Osteoblast (primary cell): ENCODE results near the gene SYAP1. TPM values are rescaled to one million over a fixed set of nuclear protein-coding genes. Genes with fewer than 3 reads are reported as not detected.

Experiments used
- DNase-seq: peaks from one replicate; pipeline ENCODE4 v3.0.0; 2011; ENCODE audit warnings: low spot score, mixed read lengths; ENCODE audit not compliant: insufficient read length; ENCODE audit errors: missing footprints
- H2AFZ ChIP-seq: 2 replicates; pipeline ENCODE4 v1.6.0; 2011; ENCODE audit warnings: mild to moderate bottlenecking, low read length
- H3K27ac ChIP-seq: 2 replicates; pipeline ENCODE4 v1.5.1; 2011; ENCODE audit warnings: mild to moderate bottlenecking, low read depth, low read length, moderate library complexity
- H3K27me3 ChIP-seq: 2 replicates; pipeline ENCODE4 v1.6.0; 2012; ENCODE audit warnings: mild to moderate bottlenecking, control low read depth, inconsistent platforms, low read length, moderate library complexity; ENCODE audit not compliant: insufficient read depth
- H3K36me3 ChIP-seq: 2 replicates; pipeline ENCODE4 v1.5.1; 2011; ENCODE audit warnings: mild to moderate bottlenecking, low read length, control low read depth, moderate library complexity; ENCODE audit not compliant: insufficient read depth
- H3K4me1 ChIP-seq: 2 replicates; pipeline ENCODE4 v1.5.1; 2011; ENCODE audit warnings: mild to moderate bottlenecking, low read length, control low read depth, moderate library complexity; ENCODE audit not compliant: insufficient read depth
- H3K4me2 ChIP-seq: 2 replicates; pipeline ENCODE4 v1.6.0; 2011; ENCODE audit warnings: mild to moderate bottlenecking, low read length; ENCODE audit not compliant: insufficient read depth
- H3K4me3 ChIP-seq: fragments of 200-600 bp; sonication (generic); 3 replicates; pipeline ENCODE4 v1.5.1; 2012; ENCODE audit warnings: mild to moderate bottlenecking, low read length, inconsistent platforms; ENCODE audit not compliant: insufficient read depth
- H3K79me2 ChIP-seq: 2 replicates; pipeline ENCODE4 v1.6.0; 2012; ENCODE audit warnings: mild to moderate bottlenecking, low read length, control low read depth, inconsistent platforms; ENCODE audit not compliant: insufficient read depth
- H3K9me3 ChIP-seq: 2 replicates; pipeline ENCODE4 v1.5.1; 2011; ENCODE audit warnings: low read depth, low read length, control low read depth
- H4K20me1 ChIP-seq: 2 replicates; pipeline ENCODE4 v1.6.0; 2012; ENCODE audit warnings: mild to moderate bottlenecking, low read length, control low read depth; ENCODE audit not compliant: insufficient read depth
- total RNA-seq: library from RNA; depleted of rRNA; stranded (reverse); fragments of >200 nt; gene quantifications from 2 replicates; pipeline ENCODE4 v1.2.3, GENCODE V29; 2012
- TF ChIP-seq, protein P1 (sequence below): IDR thresholded peaks from 2 replicates; pipeline ENCODE4 v1.5.1; 2011; ENCODE audit warnings: mild to moderate bottlenecking, low read depth, low read length, moderate library complexity; ENCODE audit errors: extremely low read depth

SYAP1 gene
- total RNA-seq, 1 donor = 25.7 TPM

DNA sequence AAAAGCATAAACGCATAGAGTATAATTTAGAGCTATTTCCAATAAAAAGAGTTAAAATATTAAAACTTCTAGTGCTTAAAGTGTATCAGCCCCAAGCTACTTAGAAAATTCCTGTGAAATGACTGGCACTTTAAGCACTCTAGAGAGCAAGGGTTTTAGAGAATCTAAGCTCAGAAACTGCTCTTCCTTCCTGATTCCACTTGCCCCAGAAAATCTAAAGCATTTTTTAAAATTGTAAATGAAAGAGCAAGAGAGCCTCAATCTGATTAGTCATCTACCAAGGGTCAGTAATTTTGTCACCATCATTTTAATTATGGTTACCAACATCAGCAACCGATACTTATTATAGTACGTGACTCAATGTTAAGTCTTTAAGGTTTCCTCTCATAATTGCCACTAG is 31.9 kb upstream of the SYAP1 start:
- Histone ChIP-seq H3K9me3 (no peaks in the 10 kb centered on the region), H3K27ac (no peak overlapping the region), H4K20me1 (no peaks in the 10 kb centered on the region), H3K4me1 (no peaks in the 10 kb centered on the region), H2AFZ (no peak overlapping the region), H3K79me2 (no peaks in the 10 kb centered on the region), H3K4me3 (no peak overlapping the region), H3K27me3 (no peaks in the 10 kb centered on the region), H3K36me3 (no peaks in the 10 kb centered on the region), H3K4me2 (no peak overlapping the region)
- DNase-seq = no peak
- TF ChIP-seq, protein P1, sequence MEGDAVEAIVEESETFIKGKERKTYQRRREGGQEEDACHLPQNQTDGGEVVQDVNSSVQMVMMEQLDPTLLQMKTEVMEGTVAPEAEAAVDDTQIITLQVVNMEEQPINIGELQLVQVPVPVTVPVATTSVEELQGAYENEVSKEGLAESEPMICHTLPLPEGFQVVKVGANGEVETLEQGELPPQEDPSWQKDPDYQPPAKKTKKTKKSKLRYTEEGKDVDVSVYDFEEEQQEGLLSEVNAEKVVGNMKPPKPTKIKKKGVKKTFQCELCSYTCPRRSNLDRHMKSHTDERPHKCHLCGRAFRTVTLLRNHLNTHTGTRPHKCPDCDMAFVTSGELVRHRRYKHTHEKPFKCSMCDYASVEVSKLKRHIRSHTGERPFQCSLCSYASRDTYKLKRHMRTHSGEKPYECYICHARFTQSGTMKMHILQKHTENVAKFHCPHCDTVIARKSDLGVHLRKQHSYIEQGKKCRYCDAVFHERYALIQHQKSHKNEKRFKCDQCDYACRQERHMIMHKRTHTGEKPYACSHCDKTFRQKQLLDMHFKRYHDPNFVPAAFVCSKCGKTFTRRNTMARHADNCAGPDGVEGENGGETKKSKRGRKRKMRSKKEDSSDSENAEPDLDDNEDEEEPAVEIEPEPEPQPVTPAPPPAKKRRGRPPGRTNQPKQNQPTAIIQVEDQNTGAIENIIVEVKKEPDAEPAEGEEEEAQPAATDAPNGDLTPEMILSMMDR = no peak

DNA sequence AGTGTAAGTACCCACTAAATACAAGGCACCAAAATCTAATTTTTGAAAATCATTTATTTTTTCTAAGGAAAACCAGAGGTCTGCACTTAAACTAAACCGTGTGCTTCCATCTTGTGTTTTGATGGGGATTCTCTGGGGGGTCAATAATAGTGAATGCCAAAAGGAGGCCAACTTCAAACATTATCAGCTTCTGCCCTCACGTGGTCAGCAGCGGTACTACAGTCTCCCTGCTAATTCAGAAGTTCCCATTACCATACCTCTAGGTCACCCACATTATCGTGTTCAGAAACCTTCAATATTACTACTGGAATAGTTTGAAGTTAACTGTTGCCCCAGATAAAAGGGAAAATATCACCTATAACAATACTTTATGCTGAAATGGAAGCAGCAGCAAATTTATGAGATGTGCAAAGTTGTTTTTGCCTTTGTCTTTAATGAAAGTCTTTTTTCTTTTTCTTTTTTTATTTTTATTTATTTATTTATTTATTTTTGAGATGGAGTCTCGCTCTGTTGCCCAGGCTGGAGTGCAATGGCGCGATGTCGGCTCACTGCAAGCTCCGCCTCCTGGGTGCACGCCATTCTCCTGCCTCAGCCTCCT is 24.2 kb upstream of the SYAP1 start:
- H3K4me2 ChIP-seq = no peak overlapping the region
- no peaks in the 10 kb centered on the region for H3K79me2 ChIP-seq
- DNase-seq = peak; percentile 63
- H3K4me1 ChIP-seq = no peaks in the 10 kb centered on the region
- peaks cover 5% of the 10 kb centered on the region for H3K36me3 ChIP-seq
- H3K27ac ChIP-seq = no peak overlapping the region
- no peak overlapping the region for H2AFZ ChIP-seq
- TF ChIP-seq, protein P1 = peak; percentile 92
- no peak overlapping the region for H3K4me3 ChIP-seq
- no peaks in the 10 kb centered on the region for H4K20me1 ChIP-seq
- no peaks in the 10 kb centered on the region for H3K27me3 ChIP-seq
- H3K9me3 ChIP-seq = no peaks in the 10 kb centered on the region

DNA sequence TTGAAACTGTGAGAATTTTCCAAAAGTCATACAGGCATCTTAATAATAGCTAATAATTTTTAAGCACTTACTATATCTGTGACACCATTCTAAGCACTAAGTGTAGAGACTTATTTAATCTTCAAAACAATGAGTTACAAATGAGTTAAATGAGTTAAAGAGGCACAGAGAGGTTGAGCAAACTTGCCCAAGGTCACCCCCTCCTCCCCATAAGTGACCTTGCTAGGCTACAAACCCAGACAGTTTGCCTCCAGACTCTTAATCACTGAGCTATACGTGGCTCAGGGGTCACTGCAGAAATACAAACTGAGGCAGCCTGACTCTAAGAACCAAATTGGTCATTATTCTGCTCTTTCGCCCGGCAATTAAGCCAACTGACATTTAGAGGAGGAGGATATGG is 22.5 kb upstream of the SYAP1 start:
- H4K20me1 ChIP-seq = no peaks in the 10 kb centered on the region

DNA sequence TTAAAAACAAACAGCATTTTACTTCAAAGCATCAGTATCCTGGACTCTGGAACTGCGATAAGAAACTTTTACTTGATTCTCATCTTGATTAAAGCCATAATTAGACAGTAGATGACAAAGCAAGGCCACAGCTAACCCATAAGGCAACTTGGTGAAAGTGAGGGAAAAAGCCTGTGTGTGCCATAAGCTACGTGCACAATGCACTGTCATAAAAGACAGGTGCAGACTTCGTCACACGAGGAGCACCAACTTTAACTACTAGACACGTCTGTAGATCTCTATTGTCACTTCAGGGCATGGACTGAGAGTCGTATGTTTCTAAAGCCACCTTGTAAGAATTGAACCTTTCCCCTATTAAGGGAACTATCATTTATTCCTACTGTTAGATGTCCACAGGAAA is 20.0 kb upstream of the SYAP1 start:
- no peak for DNase-seq
- Histone ChIP-seq H4K20me1 (no peaks in the 10 kb centered on the region), H3K4me2 (no peak overlapping the region), H3K79me2 (no peaks in the 10 kb centered on the region), H3K9me3 (no peaks in the 10 kb centered on the region), H2AFZ (no peak overlapping the region), H3K4me1 (no peaks in the 10 kb centered on the region), H3K4me3 (no peak overlapping the region), H3K27me3 (no peaks in the 10 kb centered on the region), H3K36me3 (no peaks in the 10 kb centered on the region), H3K27ac (no peak overlapping the region)
- TF ChIP-seq, protein P1 = no peak

More for the DNA sequence above, 22.5 kb upstream of the SYAP1 start:
- Histone ChIP-seq H3K27ac (no peak overlapping the region), H3K9me3 (no peaks in the 10 kb centered on the region), H3K27me3 (no peaks in the 10 kb centered on the region), H3K4me3 (no peak overlapping the region), H3K4me1 (no peaks in the 10 kb centered on the region), H3K36me3 (peaks cover 5% of the 10 kb centered on the region), H2AFZ (no peak overlapping the region), H3K4me2 (no peak overlapping the region), H3K79me2 (no peaks in the 10 kb centered on the region)
- TF ChIP-seq, protein P1 = no peak
- no peak for DNase-seq
